Measurements from ENCODE around the gene SH3RF3.
"Not testable (repeated sequence)": the region's sequence is repeated elsewhere in the genome, so short reads cannot be mapped to it uniquely, and the experiment has no call there.

Gene SH3RF3

GRCh38 chr2:109535217-109535946 is 406.4 kb downstream of the SH3RF3 start:
- no peak for DNase-seq

GRCh38 chr2:109536556-109536955 is 407.6 kb downstream of the SH3RF3 start:
- DNase-seq, result not testable (repeated sequence)

- no peak for DNase-seq
Observed at GRCh38 chr2:109537565-109538222, 408.7 kb downstream of the SH3RF3 start.

- no peak for DNase-seq
Observed at GRCh38 chr2:109538546-109538945, 409.5 kb downstream of the SH3RF3 start.

- DNase-seq, result no peak
Observed at GRCh38 chr2:109542384-109542783, 413.4 kb downstream of the SH3RF3 start.

GRCh38 chr2:109545828-109546713 is 417.1 kb downstream of the SH3RF3 start:
- peak; percentile 52 for DNase-seq

- no peak for DNase-seq
Observed at GRCh38 chr2:109547280-109547679, 418.3 kb downstream of the SH3RF3 start.

GRCh38 chr2:109549016-109549590 is 420.1 kb downstream of the SH3RF3 start:
- DNase-seq, result no peak
